ENCODE results near the gene CCNY. TPM values are rescaled to one million over a fixed set of nuclear protein-coding genes. Genes with fewer than 3 reads are reported as not detected.
"Not testable (repeated sequence)": the region's sequence is repeated elsewhere in the genome, so short reads cannot be mapped to it uniquely, and the experiment has no call there.

Gene CCNY
- total and polyA plus RNA-seq, 2 experiments from 2014 or later, result 51.5 to 55.8 TPM

- H3K9me3 ChIP-seq (ENCODE audit: low read depth), result no peaks in the 10 kb centered on the region
- no peaks in the 10 kb centered on the region for H3K4me1 ChIP-seq (ENCODE audit: insufficient read depth)
- H3K36me3 ChIP-seq (replicated peaks; ENCODE audit: insufficient read depth, low read depth), result no peaks in the 10 kb centered on the region
- 38% methylated on average over 9 of the region's 9 CpGs for WGBS (ENCODE audit: low lambda C conversion rate, missing lambda C conversion rate)
- peak overlapping the region; percentile 9 for H3K4me2 ChIP-seq
- TF ChIP-seq CTCF (IDR thresholded peaks at IDR 0.05; ENCODE audit: poor library complexity) (no peak), EZH2 (IDR thresholded peaks at IDR 0.05; ENCODE audit: borderline replicate concordance) (no peak), EZH2phosphoT487 (IDR thresholded peaks at IDR 0.05; ENCODE audit: low read depth, severe bottlenecking, unreplicated experiment) (no peak)
- H3K9me2 ChIP-seq (replicated peaks; ENCODE audit: insufficient read depth), result no peaks in the 10 kb centered on the region
- H3K27ac ChIP-seq, result peak overlapping the region; percentile 60
- no peak overlapping the region for H3K4me3 ChIP-seq
- no peaks in the 10 kb centered on the region for H4K20me1 ChIP-seq (ENCODE audit: insufficient read depth, poor library complexity, severe bottlenecking)
- H2AFZ ChIP-seq, result no peak overlapping the region
- H3K27me3 ChIP-seq, result no peaks in the 10 kb centered on the region
- peak; percentile 77 for DNase-seq (ENCODE audit: low spot score)
- H3K79me2 ChIP-seq, result no peaks in the 10 kb centered on the region
Observed at GRCh38 chr10:35306852-35307251, 29.5 kb upstream of the CCNY start.

GRCh38 chr10:35307297-35307696 lies 29.0 kb upstream of the CCNY start:
- Histone ChIP-seq H3K79me2 (no peaks in the 10 kb centered on the region), H3K4me2 (peak overlapping the region; percentile 6), H2AFZ (no peak overlapping the region), H3K4me1 (ENCODE audit: insufficient read depth) (no peaks in the 10 kb centered on the region), H3K4me3 (no peak overlapping the region), H3K36me3 (replicated peaks; ENCODE audit: insufficient read depth, low read depth) (no peaks in the 10 kb centered on the region), H3K9me3 (ENCODE audit: low read depth) (no peaks in the 10 kb centered on the region), H3K27me3 (no peaks in the 10 kb centered on the region), H3K27ac (peak overlapping the region; percentile 60), H4K20me1 (ENCODE audit: insufficient read depth, poor library complexity, severe bottlenecking) (no peaks in the 10 kb centered on the region), H3K9me2 (replicated peaks; ENCODE audit: insufficient read depth) (no peaks in the 10 kb centered on the region)
- whole genome bisulfite sequencing (ENCODE audit: low lambda C conversion rate, missing lambda C conversion rate), result 76% methylated on average over 10 of the region's 10 CpGs
- DNase-seq (ENCODE audit: low spot score), result peak; percentile 12
- TF ChIP-seq EZH2 (IDR thresholded peaks at IDR 0.05; ENCODE audit: borderline replicate concordance) (no peak), CTCF (IDR thresholded peaks at IDR 0.05; ENCODE audit: poor library complexity) (no peak), EZH2phosphoT487 (IDR thresholded peaks at IDR 0.05; ENCODE audit: low read depth, severe bottlenecking, unreplicated experiment) (no peak)

- no peaks in the 10 kb centered on the region for H3K27me3 ChIP-seq
- no peak overlapping the region for H3K4me2 ChIP-seq
- H3K4me1 ChIP-seq (ENCODE audit: insufficient read depth), result no peaks in the 10 kb centered on the region
- no peaks in the 10 kb centered on the region for H3K9me3 ChIP-seq (ENCODE audit: low read depth)
- H3K27ac ChIP-seq, result no peak overlapping the region
- TF ChIP-seq EZH2 (IDR thresholded peaks at IDR 0.05; ENCODE audit: borderline replicate concordance) (no peak), CTCF (IDR thresholded peaks at IDR 0.05; ENCODE audit: poor library complexity) (no peak), EZH2phosphoT487 (IDR thresholded peaks at IDR 0.05; ENCODE audit: low read depth, severe bottlenecking, unreplicated experiment) (no peak)
- H3K4me3 ChIP-seq, result no peak overlapping the region
- DNase-seq (ENCODE audit: low spot score), result no peak
- no peaks in the 10 kb centered on the region for H4K20me1 ChIP-seq (ENCODE audit: insufficient read depth, poor library complexity, severe bottlenecking)
- WGBS (ENCODE audit: low lambda C conversion rate, missing lambda C conversion rate), result 59% methylated on average over 2 of the region's 2 CpGs
- no peaks in the 10 kb centered on the region for H3K9me2 ChIP-seq (replicated peaks; ENCODE audit: insufficient read depth)
- no peaks in the 10 kb centered on the region for H3K79me2 ChIP-seq
- H2AFZ ChIP-seq, result no peak overlapping the region
- no peaks in the 10 kb centered on the region for H3K36me3 ChIP-seq (replicated peaks; ENCODE audit: insufficient read depth, low read depth)
Observed at GRCh38 chr10:35308809-35309208, 27.5 kb upstream of the CCNY start.

- WGBS (ENCODE audit: low lambda C conversion rate, missing lambda C conversion rate), result 94% methylated on average over 2 of the region's 2 CpGs
- H3K27me3 ChIP-seq; H3K4me1 ChIP-seq (ENCODE audit: insufficient read depth); DNase-seq (ENCODE audit: low spot score); H3K9me2 ChIP-seq (replicated peaks; ENCODE audit: insufficient read depth); H3K79me2 ChIP-seq; H3K27ac ChIP-seq; H2AFZ ChIP-seq; H3K9me3 ChIP-seq (ENCODE audit: low read depth); H3K4me3 ChIP-seq; H3K36me3 ChIP-seq (replicated peaks; ENCODE audit: insufficient read depth, low read depth); H3K4me2 ChIP-seq; H4K20me1 ChIP-seq (ENCODE audit: insufficient read depth, poor library complexity, severe bottlenecking): not testable (repeated sequence)
Observed at GRCh38 chr10:35314142-35314541, 22.2 kb upstream of the CCNY start.

GRCh38 chr10:35315235-35315634 lies 21.1 kb upstream of the CCNY start:
- not testable (repeated sequence) for H3K9me2 ChIP-seq (replicated peaks; ENCODE audit: insufficient read depth); H3K27ac ChIP-seq; H3K4me3 ChIP-seq; H2AFZ ChIP-seq; H3K9me3 ChIP-seq (ENCODE audit: low read depth); H3K27me3 ChIP-seq; DNase-seq (ENCODE audit: low spot score); H3K4me1 ChIP-seq (ENCODE audit: insufficient read depth); H3K4me2 ChIP-seq; H4K20me1 ChIP-seq (ENCODE audit: insufficient read depth, poor library complexity, severe bottlenecking); H3K36me3 ChIP-seq (replicated peaks; ENCODE audit: insufficient read depth, low read depth)
- H3K79me2 ChIP-seq, result peaks cover 12% of the 10 kb centered on the region

All from hepatocyte (in vitro differentiated cells).